Muscle of leg (tissue), 11 donors: Measurements from ENCODE around the gene UMAD1. TPM values are rescaled to one million over a fixed set of nuclear protein-coding genes. Genes with fewer than 3 reads are reported as not detected.
"Not testable (repeated sequence)": the region's sequence is repeated elsewhere in the genome, so short reads cannot be mapped to it uniquely, and the experiment has no call there.

Experiments
- DNase-seq: peaks from one replicate; pipeline ENCODE4 v3.0.0; 2013
- H3K27ac ChIP-seq: one replicate; pipeline ENCODE4 v1.5.1; 2013; ENCODE audit warnings: mild to moderate bottlenecking, low read length, control low read depth
- H3K27me3 ChIP-seq: one replicate; pipeline ENCODE4 v1.6.1; 2013; ENCODE audit warnings: low read length; ENCODE audit not compliant: control insufficient read depth, insufficient read depth
- H3K36me3 ChIP-seq: one replicate; pipeline ENCODE4 v1.6.1; 2013; ENCODE audit warnings: low read length; ENCODE audit not compliant: control insufficient read depth, insufficient read depth
- H3K4me1 ChIP-seq: one replicate; pipeline ENCODE4 v1.6.1; 2013; ENCODE audit warnings: low read length; ENCODE audit not compliant: control insufficient read depth, insufficient read depth
- H3K4me3 ChIP-seq: one replicate; pipeline ENCODE4 v1.5.1; 2013; ENCODE audit warnings: low read length, control low read depth
- H3K9me3 ChIP-seq: replicated peaks from 2 replicates; pipeline ENCODE4 v1.6.1; 2013; ENCODE audit warnings: low read depth, low read length; ENCODE audit not compliant: control insufficient read depth
- WGBS: methylation state at CpG from one replicate; pipeline ENCODE4 v1.1.5; 2013; ENCODE audit warnings: missing lambda C conversion rate; ENCODE audit not compliant: insufficient coverage; 5-methylcytosine and 5-hydroxymethylcytosine counted together
- polyA plus RNA-seq, 8 donors: library from polyadenylated mRNA; unstranded; fragments of 120-200 nt; gene quantifications; one replicate each; pipeline versions ENCODE4 v1.2.1 to v1.2.3, GENCODE V29; 2013; ENCODE audit warnings: inconsistent platforms in 1 of 8, low replicate concordance in 1 of 8; ENCODE audit not compliant: insufficient read length in 8 of 8, insufficient read depth in 1 of 8
- total RNA-seq: library from RNA; stranded (reverse); fragments of 120-200 nt; gene quantifications from one replicate; pipeline ENCODE4 v1.2.4, GENCODE V29; 2013

Gene UMAD1
- total and polyA plus RNA-seq, 9 donors: 7.4 to 11.8 (median 9.1) TPM

GRCh38 chr7:7792056-7792455, 151.5 kb downstream of the UMAD1 start:
- Histone ChIP-seq H3K27ac (no peak overlapping the region), H3K4me1 (no peaks in the 10 kb centered on the region), H3K27me3 (no peaks in the 10 kb centered on the region), H3K9me3 (no peaks in the 10 kb centered on the region), H3K4me3 (no peak overlapping the region), H3K36me3 (no peaks in the 10 kb centered on the region)
- WGBS: no CpG with 5 or more reads among the region's 1 CpG
- DNase-seq: peak; percentile 38

GRCh38 chr7:7793249-7793648, 152.7 kb downstream of the UMAD1 start:
- H3K9me3 ChIP-seq: no peaks in the 10 kb centered on the region
- WGBS: no CpG with 5 or more reads among the region's 2 CpGs
- no peaks in the 10 kb centered on the region for H3K4me1 ChIP-seq
- H3K27me3 ChIP-seq: no peaks in the 10 kb centered on the region
- no peak overlapping the region for H3K4me3 ChIP-seq
- H3K27ac ChIP-seq: no peak overlapping the region
- no peaks in the 10 kb centered on the region for H3K36me3 ChIP-seq
- DNase-seq: no peak

- H3K4me1 ChIP-seq: no peaks in the 10 kb centered on the region
- WGBS: no CpG with 5 or more reads among the region's 1 CpG
- no peaks in the 10 kb centered on the region for H3K9me3 ChIP-seq
- no peaks in the 10 kb centered on the region for H3K27me3 ChIP-seq
- no peak for DNase-seq
- no peaks in the 10 kb centered on the region for H3K36me3 ChIP-seq
- no peak overlapping the region for H3K27ac ChIP-seq
- H3K4me3 ChIP-seq: no peak overlapping the region
These were observed 153.4 kb downstream of the UMAD1 start for GRCh38 chr7:7793921-7794320.

- Histone ChIP-seq H3K27me3 (no peaks in the 10 kb centered on the region), H3K9me3 (no peaks in the 10 kb centered on the region), H3K4me3 (no peak overlapping the region), H3K36me3 (no peaks in the 10 kb centered on the region), H3K27ac (no peak overlapping the region), H3K4me1 (no peaks in the 10 kb centered on the region)
- 37% methylated on average over 2 of the region's 2 CpGs for WGBS
- peak; percentile 14 for DNase-seq
These were observed 154.7 kb downstream of the UMAD1 start for GRCh38 chr7:7795203-7795602.

- H3K27me3 ChIP-seq: no peaks in the 10 kb centered on the region
- WGBS: no CpG with 5 or more reads among the region's 1 CpG
These were observed 155.1 kb downstream of the UMAD1 start for GRCh38 chr7:7795630-7796121.

GRCh38 chr7:7798510-7798909, 158.0 kb downstream of the UMAD1 start:
- H3K27ac ChIP-seq: no peak overlapping the region
- no peaks in the 10 kb centered on the region for H3K4me1 ChIP-seq
- no peaks in the 10 kb centered on the region for H3K9me3 ChIP-seq
- no CpG with 5 or more reads among the region's 1 CpG for WGBS
- H3K27me3 ChIP-seq: no peaks in the 10 kb centered on the region
- H3K36me3 ChIP-seq: no peaks in the 10 kb centered on the region
- no peak for DNase-seq
- H3K4me3 ChIP-seq: no peak overlapping the region

More at GRCh38 chr7:7795630-7796121, 155.1 kb downstream of the UMAD1 start:
- no peaks in the 10 kb centered on the region for H3K9me3 ChIP-seq
- no peak overlapping the region for H3K4me3 ChIP-seq
- H3K4me1 ChIP-seq: no peaks in the 10 kb centered on the region
- H3K36me3 ChIP-seq: no peaks in the 10 kb centered on the region
- no peak overlapping the region for H3K27ac ChIP-seq
- DNase-seq: no peak

- Histone ChIP-seq H3K36me3 (no peaks in the 10 kb centered on the region), H3K4me1 (no peaks in the 10 kb centered on the region), H3K27me3 (no peaks in the 10 kb centered on the region), H3K27ac (no peak overlapping the region), H3K9me3 (no peaks in the 10 kb centered on the region), H3K4me3 (no peak overlapping the region)
- no peak for DNase-seq
- WGBS: 87% methylated on average over 3 of the region's 4 CpGs
These were observed 158.6 kb downstream of the UMAD1 start for GRCh38 chr7:7799138-7799537.

- Histone ChIP-seq H3K36me3 (no peaks in the 10 kb centered on the region), H3K27me3 (no peaks in the 10 kb centered on the region), H3K4me1 (no peaks in the 10 kb centered on the region), H3K9me3 (no peaks in the 10 kb centered on the region), H3K27ac (no peak overlapping the region), H3K4me3 (no peak overlapping the region)
- no peak for DNase-seq
- WGBS: no CpG with 5 or more reads among the region's 2 CpGs
These were observed 162.0 kb downstream of the UMAD1 start for GRCh38 chr7:7802531-7802930.

GRCh38 chr7:7803715-7804178, 163.2 kb downstream of the UMAD1 start:
- H3K4me1 ChIP-seq: no peaks in the 10 kb centered on the region
- WGBS: no CpG with 5 or more reads among the region's 3 CpGs
- no peaks in the 10 kb centered on the region for H3K27me3 ChIP-seq
- H3K27ac ChIP-seq: no peak overlapping the region
- DNase-seq: no peak
- H3K9me3 ChIP-seq: no peaks in the 10 kb centered on the region
- no peak overlapping the region for H3K4me3 ChIP-seq
- H3K36me3 ChIP-seq: no peaks in the 10 kb centered on the region

GRCh38 chr7:7804822-7805221, 164.3 kb downstream of the UMAD1 start:
- H3K4me1 ChIP-seq, H3K36me3 ChIP-seq, H3K27ac ChIP-seq, H3K9me3 ChIP-seq, DNase-seq, H3K4me3 ChIP-seq, H3K27me3 ChIP-seq: not testable (repeated sequence)
- WGBS: 83% methylated on average over 2 of the region's 9 CpGs
